Colonic mucosa (tissue), 4 donors: ENCODE data around the gene CCL26. TPM values are rescaled to one million over a fixed set of nuclear protein-coding genes. Genes with fewer than 3 reads are reported as not detected.

Experiments used
- DNase-seq: peaks from one replicate; pipeline ENCODE4 v3.0.0-alpha.2; 2020
- H3K27ac ChIP-seq: fragments of 200-600 bp; one replicate; pipeline ENCODE4 v1.8.0; 2021
- H3K27me3 ChIP-seq: fragments of 200-600 bp; one replicate; pipeline ENCODE4 v1.8.0; 2021
- H3K36me3 ChIP-seq: fragments of 200-600 bp; one replicate; pipeline ENCODE4 v1.8.0; 2021
- H3K4me1 ChIP-seq: fragments of 200-600 bp; one replicate; pipeline ENCODE4 v1.8.0; 2021; ENCODE audit warnings: mild to moderate bottlenecking
- H3K4me3 ChIP-seq: fragments of 200-600 bp; one replicate; pipeline ENCODE4 v1.8.0; 2021
- H3K9ac ChIP-seq, 2 donors: one replicate each; pipeline ENCODE4 v1.7.0; 2013; ENCODE audit warnings: control low read depth in 2 of 2, low read depth in 2 of 2, low read length in 2 of 2
- H3K9me3 ChIP-seq: fragments of 200-600 bp; one replicate; pipeline ENCODE4 v1.8.0; 2021
- intact Hi-C: fragments of 100-400 bp; cut with DNase I; formaldehyde crosslinking; loops from one replicate; pipeline ENCODE4 v1.14.1; 2022
- total RNA-seq, 2 donors: library from RNA; stranded (reverse); fragmentation: NEBNext Ultra II Directional in 1 of 2; extraction: Animal tissue kit (Norgen Biotek cat#: 25700) in 1 of 2; gene quantifications; one replicate each; pipeline ENCODE4 v1.2.1, GENCODE V29; 2021
- TF ChIP-seq, protein P1 (sequence below): fragments of 200-600 bp; IDR thresholded peaks from one replicate; pipeline ENCODE4 v1.8.0; 2022; ENCODE audit warnings: antibody characterized with exemption, mild to moderate bottlenecking
- donor health status: healthy.
- donor health status: DM: no; HTN: no; CAD: no.
- donor health status: DM: no; HTN: no; CAD: no.

Gene CCL26
- total RNA-seq, 2 donors from 2014 or later, result 0.82 to 0.91 TPM

GRCh38 chr7:75734586-75735458, 37.2 kb downstream of the CCL26 start:
- no peaks in the 10 kb centered on the region for H3K36me3 ChIP-seq
- no peaks in the 10 kb centered on the region for H3K4me1 ChIP-seq
- no peak overlapping the region for H3K27ac ChIP-seq
- H3K9ac ChIP-seq, result no peak overlapping the region
- no peak overlapping the region for H3K4me3 ChIP-seq
- no peaks in the 10 kb centered on the region for H3K27me3 ChIP-seq
- H3K9me3 ChIP-seq, result no peaks in the 10 kb centered on the region
- intact Hi-C loops, result no loop called here
- TF ChIP-seq, protein P1, sequence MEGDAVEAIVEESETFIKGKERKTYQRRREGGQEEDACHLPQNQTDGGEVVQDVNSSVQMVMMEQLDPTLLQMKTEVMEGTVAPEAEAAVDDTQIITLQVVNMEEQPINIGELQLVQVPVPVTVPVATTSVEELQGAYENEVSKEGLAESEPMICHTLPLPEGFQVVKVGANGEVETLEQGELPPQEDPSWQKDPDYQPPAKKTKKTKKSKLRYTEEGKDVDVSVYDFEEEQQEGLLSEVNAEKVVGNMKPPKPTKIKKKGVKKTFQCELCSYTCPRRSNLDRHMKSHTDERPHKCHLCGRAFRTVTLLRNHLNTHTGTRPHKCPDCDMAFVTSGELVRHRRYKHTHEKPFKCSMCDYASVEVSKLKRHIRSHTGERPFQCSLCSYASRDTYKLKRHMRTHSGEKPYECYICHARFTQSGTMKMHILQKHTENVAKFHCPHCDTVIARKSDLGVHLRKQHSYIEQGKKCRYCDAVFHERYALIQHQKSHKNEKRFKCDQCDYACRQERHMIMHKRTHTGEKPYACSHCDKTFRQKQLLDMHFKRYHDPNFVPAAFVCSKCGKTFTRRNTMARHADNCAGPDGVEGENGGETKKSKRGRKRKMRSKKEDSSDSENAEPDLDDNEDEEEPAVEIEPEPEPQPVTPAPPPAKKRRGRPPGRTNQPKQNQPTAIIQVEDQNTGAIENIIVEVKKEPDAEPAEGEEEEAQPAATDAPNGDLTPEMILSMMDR, result no peak
- DNase-seq, result no peak

- Histone ChIP-seq H3K27ac (no peak overlapping the region), H3K4me1 (no peaks in the 10 kb centered on the region)
- no peak for DNase-seq
Measured at GRCh38 chr7:75732764-75733630, 39.0 kb downstream of the CCL26 start.

DNA sequence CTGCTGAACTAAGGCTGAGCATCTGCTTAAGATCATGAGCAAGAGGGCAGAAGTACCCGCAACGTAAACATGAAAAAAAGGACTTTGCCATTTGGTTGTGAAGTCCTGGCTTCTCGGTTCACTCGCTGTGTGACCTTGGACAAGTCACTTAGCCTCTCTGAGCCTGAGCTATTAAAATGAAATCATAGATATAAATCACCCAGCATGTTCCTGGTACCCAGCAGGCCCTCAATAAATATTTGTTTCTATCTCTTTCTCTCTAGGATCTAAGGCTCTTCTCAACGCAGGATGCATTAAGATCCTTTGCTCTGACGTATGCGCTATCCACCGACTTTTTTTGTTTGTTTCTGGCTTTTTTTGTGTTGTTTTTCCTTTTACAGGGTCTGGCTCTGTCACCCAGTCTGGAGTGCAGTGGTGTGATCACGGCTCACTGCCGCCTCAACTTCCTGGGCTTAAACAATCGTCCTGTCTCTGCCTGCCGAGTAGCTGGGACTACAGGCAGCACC, 39.9 kb downstream of the CCL26 start:
- Histone ChIP-seq H3K9me3 (no peaks in the 10 kb centered on the region), H3K36me3 (no peaks in the 10 kb centered on the region), H3K4me1 (no peaks in the 10 kb centered on the region), H3K9ac (no peak overlapping the region), H3K4me3 (no peak overlapping the region), H3K27me3 (no peaks in the 10 kb centered on the region), H3K27ac (no peak overlapping the region)
- intact Hi-C loops, result no loop called here
- no peak for DNase-seq
- TF ChIP-seq, protein P1, result no peak

More at GRCh38 chr7:75732764-75733630, 39.0 kb downstream of the CCL26 start:
- Histone ChIP-seq H3K9ac (no peak overlapping the region), H3K27me3 (no peaks in the 10 kb centered on the region), H3K9me3 (no peaks in the 10 kb centered on the region), H3K4me3 (no peak overlapping the region), H3K36me3 (no peaks in the 10 kb centered on the region)
- TF ChIP-seq, protein P1, result no peak
- intact Hi-C loops, result no loop called here

DNA sequence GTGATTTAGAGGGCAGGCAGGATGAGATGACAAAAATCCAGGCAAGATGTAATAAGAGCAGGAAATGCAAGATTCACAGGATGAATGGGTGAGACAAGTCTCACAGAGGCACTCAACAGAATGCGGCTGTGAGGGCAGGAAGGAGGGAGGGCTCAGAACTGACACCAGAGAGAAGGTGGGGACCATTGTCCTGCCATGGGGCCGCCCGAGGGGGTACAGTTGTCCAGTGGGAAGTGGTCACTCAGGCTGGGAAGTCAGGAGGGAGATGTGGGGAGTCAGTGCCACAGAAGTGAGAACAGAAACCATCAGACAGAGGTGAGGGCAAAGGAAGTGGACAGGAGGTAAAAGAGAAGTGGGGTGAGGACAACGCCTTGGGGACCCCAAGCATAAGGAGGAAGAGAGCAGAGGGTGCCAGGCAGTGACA, 42.1 kb downstream of the CCL26 start:
- no peaks in the 10 kb centered on the region for H3K4me1 ChIP-seq
- no peak for DNase-seq
- no peak overlapping the region for H3K27ac ChIP-seq

More for the DNA sequence above, 42.1 kb downstream of the CCL26 start:
- Histone ChIP-seq H3K9ac (no peak overlapping the region), H3K9me3 (no peaks in the 10 kb centered on the region), H3K36me3 (no peaks in the 10 kb centered on the region), H3K4me3 (no peak overlapping the region), H3K27me3 (no peaks in the 10 kb centered on the region)
- TF ChIP-seq, protein P1, result no peak
- intact Hi-C loops, result no loop called here
